Measurements from ENCODE around the gene CGB1.
A peak's percentile ranks its signal among the peaks of the same experiment; 100 is the strongest.
"Not testable (repeated sequence)": the region's sequence is repeated elsewhere in the genome, so short reads cannot be mapped to it uniquely, and the experiment has no call there.

CGB1 gene

DNA sequence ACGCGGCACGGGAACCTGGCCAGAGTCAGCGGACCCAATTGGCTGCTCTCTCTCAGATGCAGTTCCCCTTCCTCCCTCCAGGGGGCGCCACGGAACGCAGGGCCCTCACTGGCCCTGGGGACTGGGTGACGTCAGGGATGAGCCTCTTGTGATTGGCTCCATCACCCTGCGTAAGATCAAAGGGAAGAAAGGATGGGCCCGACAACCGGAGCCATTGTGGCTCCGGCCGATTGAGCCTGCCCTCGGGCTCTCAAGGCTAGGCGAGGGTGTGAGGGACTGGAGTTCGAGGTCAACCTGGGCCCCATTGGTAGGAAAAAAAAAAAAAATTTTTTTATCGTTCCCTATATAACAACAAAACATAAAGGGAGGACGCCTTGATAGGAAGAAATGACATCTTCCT is at the start of gene CGB1:
Gene CGB1, minus strand, starts transcription at position 81 of the 400 bp plus-strand sequence. CDS start 184 bp downstream, outside the sequence.
- DNase-seq: not testable (repeated sequence)

DNA sequence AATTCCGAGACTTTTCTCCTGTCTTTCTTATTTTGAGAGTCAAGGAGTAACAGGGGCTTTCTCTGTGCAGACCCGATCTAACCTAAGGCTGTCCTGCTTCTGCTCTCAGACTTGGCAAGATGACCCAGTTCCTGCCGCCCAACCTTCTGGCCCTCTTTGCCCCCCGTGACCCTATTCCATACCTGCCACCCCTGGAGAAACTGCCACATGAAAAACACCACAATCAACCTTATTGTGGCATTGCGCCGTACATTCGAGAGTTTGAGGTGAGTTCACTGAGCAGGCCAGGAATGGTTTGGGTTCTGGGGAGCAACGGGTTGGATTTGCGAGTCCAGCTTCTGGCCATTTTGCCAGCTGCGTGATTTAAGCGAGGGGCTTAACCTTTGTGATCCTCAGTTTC is 49.6 kb upstream of the CGB1 start:
- DNase-seq: no peak

DNA sequence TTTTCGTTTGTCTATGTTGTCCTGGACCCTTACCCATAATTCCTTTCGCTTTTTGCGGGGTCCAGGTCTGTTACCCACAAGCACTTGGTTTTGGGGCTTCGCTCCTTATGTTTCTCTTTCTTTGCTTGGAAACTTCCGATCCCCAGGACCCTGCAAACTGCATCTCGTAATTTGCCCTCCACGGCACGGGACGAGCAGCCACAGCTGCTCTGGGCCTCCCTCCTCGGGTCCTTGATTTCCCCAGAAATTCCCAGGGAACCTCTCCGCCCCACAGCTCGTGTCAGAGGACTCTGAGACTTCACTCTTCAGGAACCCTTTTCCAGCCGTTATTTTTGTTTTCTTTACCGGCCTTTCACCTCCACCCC is 49.2 kb upstream of the CGB1 start:
- DNase-seq: no peak

DNA sequence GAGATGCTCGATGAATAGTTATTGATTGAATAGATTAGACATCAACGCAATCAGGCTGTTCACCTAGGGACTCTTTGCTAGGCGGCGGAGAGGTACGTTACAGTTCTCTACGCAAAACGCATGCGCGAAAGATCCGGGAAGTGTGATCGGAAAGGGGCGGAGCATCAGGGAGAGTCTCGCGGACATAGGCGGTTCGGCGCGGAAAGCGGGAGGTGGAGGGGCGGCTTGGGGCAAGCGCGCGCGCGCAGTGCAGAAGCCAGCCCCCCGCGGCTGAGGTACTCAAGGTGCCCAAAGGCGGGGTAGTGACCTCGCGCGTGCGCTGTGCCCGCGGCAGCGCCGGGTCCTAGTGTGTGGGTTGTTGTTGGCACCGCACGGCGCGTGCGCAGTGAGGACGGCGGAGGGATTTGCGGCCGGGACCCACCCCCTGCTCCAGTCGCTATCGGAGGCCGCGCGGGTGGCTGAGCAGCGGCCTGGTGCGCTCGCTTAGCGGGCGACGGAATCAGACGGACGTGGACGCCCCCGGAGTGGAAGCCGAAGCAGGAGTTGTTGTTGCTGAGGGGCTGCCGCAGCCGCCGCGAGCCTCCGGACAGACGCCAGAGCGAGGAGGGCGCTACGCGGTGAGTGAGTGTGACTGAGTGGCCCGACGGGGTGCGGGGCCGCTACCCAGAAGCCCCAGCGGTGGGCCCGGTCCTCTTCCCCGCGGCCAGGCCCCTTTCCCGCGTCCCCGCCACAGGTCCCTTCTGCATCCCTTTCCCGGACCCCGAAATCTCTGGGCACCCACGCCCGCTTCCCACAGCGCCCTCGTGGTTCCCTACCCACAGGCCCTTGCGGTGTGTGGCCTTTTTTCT is 48.5 kb upstream of the CGB1 start, which contains the start of gene SNRNP70:
Gene SNRNP70, plus strand, starts transcription at position 432 of the 848 bp plus-strand sequence. CDS start 964 bp downstream, outside the sequence.
- peak; percentile 100 for DNase-seq

DNA sequence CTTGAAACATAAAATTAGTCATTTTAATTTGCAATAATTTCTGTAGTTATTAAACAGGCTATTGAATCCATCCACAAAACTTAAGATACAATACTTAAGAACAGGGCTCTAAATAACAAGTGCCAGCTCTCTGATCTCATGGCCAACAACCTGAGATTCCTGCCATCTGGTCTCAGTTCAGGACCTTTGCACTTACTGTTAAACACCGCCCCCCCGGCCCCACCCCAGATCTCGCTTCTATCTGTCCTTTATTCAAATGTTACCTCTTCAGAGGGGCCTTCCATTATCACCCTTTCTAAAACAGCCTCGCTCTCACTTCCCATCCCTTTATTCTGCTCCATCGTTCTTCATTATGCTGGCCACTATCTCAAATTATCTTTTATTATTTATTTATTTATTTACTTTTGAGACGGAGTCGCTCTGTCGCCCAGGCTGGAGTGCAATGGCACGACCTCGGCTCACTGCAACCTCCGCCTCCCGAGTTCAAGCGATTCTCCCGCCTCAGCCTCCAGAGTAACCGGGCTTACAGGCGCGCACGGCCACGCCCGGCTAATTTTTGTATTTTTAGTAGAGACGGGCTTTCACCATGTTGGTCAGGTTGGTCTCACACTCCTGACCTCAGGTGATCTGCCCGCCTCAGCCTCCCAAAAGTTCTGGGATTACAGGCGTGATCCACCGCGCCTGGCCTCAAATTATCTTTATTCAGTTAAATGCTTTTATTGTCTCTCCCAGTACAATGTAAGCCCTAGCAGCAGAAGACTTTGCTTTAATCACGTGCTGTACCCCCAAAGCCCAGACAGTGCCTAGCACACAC is 47.7 kb upstream of the CGB1 start:
- DNase-seq: no peak

DNA sequence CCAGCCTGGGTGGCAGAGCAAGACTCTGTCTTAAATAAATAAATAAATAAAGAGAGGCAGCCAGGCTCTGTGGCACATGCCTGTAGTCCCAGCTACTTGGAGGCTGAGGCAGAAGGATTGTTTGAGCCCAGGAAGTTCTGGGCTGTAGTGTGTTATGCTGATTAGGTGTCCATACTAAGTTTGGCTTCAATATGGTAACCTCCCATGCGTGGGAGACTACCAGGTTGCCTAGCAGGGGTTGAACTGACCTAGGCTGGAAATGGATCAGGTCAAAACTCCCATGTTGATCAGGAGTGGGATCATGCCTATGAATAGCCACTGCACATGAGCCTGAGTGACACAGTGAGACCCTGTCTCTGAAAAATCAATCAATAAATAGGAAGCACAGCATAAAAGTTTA is 44.6 kb upstream of the CGB1 start:
- DNase-seq: no peak

DNA sequence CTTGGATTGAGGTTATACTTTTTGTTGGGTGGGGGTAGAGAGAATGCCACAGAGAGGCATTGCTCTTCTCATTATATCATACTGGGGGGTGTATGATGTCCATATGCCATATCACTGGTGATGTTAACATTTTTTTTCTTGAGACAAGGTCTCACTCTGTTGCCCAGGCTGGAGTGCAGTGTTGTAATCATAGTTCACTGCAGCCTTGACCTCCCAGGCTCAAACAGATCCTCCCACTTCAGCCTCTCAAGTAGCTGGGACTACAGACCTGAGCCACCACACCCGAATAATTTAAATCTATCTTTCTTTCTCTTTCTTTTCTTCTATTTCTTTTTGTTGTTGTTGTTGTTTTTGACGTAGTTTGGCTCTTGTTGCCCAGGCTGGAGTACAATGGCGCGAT is 43.7 kb upstream of the CGB1 start:
- no peak for DNase-seq

DNA sequence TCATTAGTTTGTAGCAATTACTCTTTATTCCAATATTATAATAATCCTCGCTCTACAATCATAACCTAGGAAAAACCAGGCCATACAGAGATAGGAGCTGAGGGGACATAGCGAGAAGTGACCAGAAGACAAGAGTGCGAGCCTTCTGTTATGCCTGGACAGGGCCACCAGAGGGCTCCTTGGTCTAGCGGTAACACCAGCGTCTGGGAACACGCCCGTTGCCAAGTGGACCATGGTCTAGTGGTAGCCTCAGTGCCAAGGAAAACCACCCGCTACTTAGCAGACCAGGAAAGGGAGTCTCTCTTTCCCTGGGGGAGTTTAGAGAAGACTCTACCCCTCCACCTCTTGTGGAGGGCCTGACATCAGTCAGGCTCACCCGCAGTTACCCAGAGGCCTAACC is 38.2 kb upstream of the CGB1 start:
- DNase-seq: peak; percentile 35

DNA sequence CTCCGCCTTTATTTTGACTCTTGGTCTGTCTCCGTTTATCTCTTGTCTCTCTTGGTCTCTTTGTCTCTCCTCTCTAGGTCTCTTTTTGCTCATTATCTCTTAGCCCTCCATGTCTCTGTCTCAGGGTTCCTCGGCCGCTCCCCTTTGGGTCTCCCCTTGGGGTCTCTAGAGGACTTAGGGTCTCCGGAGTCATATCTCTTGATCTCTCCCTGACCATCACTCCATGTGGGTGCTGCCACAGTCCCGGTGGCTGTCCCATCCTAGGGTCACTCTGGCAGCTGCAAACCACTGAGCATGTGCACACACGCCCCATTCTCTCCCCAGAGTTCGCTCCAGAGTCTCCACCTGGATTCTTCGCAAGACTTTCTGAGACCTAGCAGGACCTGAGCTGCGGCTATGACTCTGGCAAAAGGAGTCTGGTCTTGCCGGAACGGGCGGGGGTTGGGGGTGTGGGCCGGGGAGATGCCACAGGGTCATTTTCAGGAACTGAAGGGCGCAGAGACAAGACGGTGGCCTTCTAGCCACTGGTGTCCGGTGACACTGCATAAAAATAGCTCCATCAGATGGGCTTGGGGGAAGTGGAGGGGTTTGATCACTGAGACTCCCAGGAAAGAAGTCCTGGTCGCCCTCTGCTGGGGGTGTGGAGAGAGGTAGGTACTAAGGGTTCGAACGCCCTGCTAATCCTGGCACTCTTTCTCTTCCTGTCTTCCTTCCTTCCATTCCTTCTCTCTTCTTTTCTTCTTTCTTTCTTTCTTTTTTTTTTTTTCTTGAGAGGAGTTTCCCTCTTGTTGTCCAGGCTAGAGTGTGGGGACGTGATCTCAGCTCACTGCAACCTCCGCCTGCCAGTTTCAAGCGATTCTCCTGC is 37.1 kb upstream of the CGB1 start:
- DNase-seq: peak; percentile 33

DNA sequence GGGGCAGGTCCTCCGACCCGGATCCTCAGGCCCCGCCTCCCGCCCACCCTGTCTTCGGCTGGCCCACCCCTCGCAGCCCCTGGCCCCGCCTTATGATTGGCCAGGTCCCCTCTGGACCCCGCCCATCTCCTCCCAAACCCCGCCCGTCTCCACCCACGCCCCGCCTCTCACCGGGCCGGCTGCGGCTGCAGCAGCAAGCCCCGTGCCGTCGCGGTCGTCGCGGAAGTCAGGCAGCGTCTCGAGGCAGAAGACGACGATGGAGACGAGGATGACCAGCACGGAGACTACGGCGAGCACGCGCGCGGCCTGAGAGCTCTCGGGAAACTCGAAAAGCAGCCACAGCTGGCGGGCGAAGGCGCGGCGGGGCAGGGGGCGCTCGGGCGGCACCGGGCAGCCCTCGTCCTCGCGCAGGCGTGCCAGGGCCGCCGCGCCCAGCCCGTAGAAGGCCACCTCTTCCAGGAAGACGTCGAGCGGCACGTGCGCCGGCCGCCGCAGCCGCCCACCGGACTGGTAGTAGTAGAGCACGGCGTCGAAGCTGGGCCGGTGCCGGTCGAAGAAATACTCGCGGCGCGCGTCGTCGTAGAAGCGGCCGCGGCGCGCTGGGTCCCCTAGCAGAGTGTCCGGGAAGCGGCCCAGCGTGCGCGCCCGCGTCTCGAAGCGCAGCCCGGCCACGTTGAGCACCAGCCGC is 35.3 kb upstream of the CGB1 start:
- no peak for DNase-seq

DNA sequence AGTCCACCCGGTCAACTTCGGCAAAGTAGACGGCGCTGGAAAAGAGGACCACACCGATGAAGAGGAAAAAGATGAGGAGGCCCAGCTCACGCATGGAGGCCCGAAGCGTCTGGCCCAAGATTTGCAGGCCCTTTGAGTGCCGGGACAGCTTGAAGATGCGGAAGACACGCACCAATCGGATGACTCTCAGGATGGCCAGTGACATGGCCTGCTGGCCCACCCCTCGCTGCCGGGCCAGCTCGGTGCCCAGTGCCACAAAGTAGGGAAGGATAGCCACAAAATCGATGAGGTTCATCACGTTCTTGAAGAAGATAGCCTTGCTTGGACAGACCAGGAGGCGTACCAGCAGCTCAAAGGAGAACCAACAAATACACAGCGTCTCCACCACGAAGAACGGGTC is 33.7 kb upstream of the CGB1 start:
- DNase-seq: no peak

DNA sequence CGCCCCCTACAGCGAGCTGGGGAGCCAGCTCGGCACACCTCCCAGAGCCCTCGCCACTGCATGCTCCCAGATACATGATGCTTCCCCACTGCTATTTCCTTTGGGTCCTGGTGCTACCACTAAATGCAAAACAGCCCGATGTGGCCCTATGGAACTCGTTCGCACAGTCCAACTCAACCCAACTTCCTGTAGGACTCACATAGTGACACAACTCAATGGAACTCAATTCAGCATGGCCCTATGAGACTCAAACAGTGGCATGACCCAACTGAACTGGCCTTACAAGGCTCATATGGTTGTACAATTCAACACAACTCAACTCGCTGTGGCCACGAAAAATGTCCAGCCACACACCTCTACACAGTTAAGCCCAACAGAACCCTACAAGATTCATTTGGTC is 32.3 kb upstream of the CGB1 start:
- no peak for DNase-seq

DNA sequence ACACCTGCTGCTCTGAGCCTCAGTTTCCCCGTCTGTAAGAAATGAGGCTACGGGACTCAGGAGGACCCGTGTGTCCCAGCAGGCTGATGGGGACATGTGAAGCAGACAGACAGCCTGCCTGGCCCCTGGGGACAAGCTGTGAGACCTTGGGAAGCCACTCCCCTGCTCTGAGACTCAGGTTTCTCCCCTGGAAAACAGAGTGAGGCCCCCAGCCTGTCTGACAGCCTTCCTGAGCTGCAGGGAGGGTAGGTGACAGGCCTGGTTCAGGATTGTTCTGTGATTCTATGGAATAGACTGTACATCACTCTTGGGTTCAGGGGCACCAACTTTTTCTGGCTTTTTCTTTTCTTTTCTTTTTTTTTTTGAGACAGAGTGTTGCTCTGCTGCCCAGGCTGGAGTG is 30.9 kb upstream of the CGB1 start:
- no peak for DNase-seq

DNA sequence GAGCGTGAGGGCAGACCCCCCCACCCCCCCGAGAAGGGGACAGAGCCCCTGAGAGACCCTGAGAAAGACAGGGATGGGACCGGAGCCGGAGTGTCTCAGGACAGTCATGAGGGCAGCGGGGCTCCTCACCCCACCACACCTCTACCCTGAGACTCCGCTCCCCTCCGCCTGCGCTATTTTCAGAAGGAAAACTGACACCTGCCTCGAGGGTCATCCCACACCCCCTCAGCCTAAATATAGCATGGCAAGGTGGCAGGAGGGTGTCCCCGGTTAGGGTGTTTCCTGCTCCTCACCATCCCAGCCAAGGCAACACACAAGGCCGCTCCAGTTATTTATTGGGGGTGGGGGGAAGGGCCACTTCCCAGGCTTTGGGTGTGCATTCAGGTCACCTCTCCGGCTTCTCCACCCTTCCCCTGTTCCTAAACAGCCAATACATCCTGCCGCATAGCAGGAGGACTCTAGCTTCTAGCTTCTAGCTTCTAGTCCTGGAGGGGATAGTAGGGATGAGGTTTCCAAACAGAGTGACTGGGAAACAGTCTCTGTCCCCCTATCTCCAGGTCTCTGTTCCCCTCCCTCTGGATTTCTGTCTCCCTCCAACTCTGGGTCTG is 29.3 kb upstream of the CGB1 start:
- DNase-seq: no peak

DNA sequence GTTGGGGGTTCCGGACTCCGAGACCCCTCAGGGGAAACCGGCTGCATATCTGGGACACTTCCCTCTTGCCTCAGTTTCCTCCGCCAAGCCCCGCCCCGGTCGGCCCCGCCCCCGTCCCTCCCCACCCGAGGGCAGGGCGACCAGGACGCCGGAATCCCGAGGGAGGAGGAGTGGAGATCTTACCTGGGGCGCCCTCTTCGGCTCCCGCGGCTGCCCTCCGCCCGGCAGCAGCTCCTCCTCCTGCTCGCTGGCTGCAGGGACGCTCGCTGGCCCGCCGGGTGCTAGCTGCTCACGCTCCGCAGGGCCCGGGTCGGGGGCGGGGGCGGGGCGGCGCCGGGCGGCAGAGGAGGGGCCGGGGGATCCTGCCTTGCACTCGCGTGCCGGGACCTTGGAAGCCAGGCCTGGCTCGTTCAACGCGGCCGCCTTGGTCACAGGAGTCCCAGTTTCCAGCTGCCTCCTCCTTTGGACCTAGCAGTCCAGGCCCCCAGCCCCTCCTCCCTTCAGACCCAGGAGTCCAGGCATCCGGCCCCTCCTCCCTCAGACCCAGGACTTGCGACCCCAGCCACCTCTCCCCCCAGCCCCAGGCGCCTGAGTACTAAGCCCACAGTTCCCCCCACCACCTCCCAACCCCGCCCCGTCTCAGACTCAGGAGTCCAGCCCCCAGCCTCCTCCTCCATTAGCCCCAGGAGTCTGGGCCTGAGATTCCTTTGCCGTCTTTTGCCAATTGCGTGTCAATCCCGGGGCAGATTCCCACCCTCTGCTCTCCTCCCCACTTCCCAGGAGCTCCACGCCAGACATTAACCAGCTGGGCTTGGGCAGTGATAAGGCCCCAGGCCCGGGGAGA is 28.3 kb upstream of the CGB1 start, which contains the start of gene NTF4:
Gene NTF4, minus strand, starts transcription at position 51 of the 844 bp plus-strand sequence. CDS start 2,821 bp downstream, outside the sequence.
- DNase-seq: no peak

DNA sequence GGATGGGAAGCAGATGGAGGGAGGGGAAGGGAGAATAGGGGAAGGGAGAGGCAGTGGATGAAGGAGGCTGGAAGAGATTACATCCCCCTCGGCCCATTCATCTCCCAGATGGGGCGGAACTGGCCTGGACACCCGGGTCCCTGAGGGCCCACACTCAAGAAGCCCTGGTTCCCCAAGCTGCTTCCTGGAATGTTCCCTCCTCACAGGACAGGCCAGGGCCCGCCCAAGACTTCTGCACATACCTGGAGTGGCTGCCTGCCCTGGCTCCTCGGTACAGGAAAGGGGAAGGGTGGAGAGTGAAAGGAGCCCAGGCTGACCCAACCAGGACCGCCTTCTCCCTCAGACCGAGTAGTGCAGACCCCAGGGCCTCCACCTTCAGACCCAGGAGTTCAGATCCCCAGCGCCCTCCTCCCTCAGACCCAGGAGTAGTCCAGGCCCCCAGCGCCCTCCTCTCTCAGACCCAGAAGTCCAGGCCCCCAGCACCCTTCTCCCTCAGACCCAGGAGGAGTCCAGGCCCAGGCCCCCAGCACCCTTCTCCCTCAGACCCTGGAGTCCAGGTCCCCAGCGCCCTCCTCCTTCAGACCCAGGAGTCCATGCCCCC is 27.4 kb upstream of the CGB1 start:
- DNase-seq: no peak

DNA sequence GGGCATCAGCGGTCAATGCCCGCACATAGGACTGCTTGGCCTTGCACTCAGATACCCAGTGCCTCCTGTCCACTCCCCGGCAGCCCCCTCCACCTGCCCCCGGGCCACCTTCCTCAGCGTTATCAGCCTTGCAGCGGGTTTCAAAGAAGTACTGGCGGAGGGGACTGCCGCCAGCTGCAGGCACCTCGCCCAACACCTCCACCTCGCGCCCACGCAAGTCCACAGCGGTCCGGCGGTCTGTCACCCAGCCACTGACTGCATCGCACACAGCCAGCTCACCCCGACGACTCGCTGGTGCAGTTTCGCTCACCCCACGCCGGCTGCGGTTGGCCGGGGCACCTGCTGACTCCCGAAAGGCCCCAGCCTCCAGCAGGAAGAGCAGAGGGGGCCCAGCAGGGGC is 24.8 kb upstream of the CGB1 start:
- DNase-seq: no peak

DNA sequence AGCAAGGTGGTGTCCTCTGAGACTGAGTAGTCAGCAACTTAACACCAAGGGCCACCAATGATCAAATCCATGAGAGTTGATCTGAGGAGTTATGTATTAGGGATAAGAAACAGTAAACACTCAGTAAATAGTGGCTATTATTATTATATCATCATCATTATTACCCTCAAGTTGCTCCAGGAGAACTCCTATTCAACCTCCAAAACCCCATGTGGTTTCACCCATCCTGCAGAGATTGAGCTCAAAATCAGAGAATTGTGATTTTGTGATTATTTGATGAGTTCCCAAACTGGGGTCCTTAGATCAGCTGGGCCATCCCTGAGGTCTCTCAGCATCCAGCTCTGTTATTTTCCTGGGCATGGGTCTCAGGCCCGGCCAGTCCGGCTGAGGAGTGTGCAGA is 24.3 kb upstream of the CGB1 start:
- DNase-seq: no peak

DNA sequence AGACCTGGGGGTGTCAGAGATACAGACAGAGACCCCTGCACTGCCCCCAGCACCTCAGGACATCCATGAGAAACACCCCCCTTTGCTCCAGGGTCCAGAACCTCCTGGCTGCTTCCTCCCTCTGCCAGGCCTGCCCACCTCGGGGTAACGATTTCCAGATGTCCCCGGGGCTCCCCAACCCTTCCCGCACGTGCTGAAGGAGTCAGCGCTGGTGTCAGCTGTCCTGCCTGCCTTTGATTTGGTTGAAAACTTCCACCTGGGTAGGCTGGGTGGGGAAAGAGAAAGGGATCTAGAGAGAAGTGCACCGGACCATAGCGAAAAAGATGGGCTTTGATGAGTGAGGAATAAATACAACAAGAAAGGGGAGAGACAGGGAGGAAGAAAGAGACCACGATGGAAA is 22.4 kb upstream of the CGB1 start:
- no peak for DNase-seq

DNA sequence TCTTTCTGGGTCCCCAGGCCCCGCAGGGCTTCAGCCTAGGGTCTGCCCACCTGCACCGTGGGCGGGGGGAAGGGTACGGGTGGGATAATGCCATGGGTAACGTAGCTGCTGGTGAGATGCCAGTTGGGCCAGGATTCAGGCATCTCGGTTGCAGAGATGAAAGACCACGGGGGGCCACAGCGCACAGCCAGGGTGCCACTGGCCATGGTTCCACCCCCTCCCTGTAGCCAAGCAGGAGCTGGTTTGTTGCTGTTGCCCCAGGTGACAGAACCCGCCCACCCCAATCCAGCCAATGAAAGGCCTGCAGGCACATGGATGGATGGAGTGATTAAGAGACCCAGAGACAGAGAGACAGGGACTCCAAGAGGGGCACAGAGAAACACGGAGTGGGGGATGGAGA is 21.9 kb upstream of the CGB1 start:
- DNase-seq: peak; percentile 53
